HepG2 (cell line): ENCODE data around the gene TREH. TPM values are rescaled to one million over a fixed set of nuclear protein-coding genes. Genes with fewer than 3 reads are reported as not detected.

Experiments used
- ASH2L ChIP-seq: fragments of 300-600, 200-600 bp; sonication (generic); IDR thresholded peaks from 2 replicates; pipeline ENCODE4 v1.7.0; 2017; ENCODE audit warnings: low read depth, mild to moderate bottlenecking, moderate library complexity, mixed read lengths, low read length; ENCODE audit not compliant: insufficient read length
- ATAD3A ChIP-seq: sonication (generic); formaldehyde crosslinking; IDR thresholded peaks from 2 replicates; pipeline ENCODE4 v1.4.0; 2020; ENCODE audit warnings: missing genetic modification reagents
- ATF7 ChIP-seq, 2 experiments: fragments of 450-650 bp in 1 of 2; sonication (generic) in 1 of 2; formaldehyde crosslinking in 1 of 2; IDR thresholded peaks; 2 replicates each; pipeline versions ENCODE4 v1.4.0 to v1.6.1; 2016 to 2020; ENCODE audit warnings: antibody characterized with exemption in 1 of 2, mild to moderate bottlenecking in 1 of 2, missing genetic modification reagents in 1 of 2
- DMAP1 ChIP-seq: IDR thresholded peaks from 2 replicates; pipeline ENCODE4 v1.6.1; 2016
- GATA4 ChIP-seq: sonication (generic); IDR thresholded peaks from 2 replicates; pipeline ENCODE4 v1.6.1; 2016; ENCODE audit warnings: antibody characterized with exemption, low read depth, borderline replicate concordance
- JDP2 ChIP-seq: sonication (generic); formaldehyde crosslinking; IDR thresholded peaks from 2 replicates; pipeline ENCODE4 v1.8.1; 2022; ENCODE audit warnings: missing genetic modification reagents, borderline replicate concordance
- LBX2 ChIP-seq: sonication (generic); formaldehyde crosslinking; IDR thresholded peaks from 2 replicates; pipeline ENCODE4 v1.5.0; 2020; ENCODE audit warnings: missing genetic modification reagents, mild to moderate bottlenecking, borderline replicate concordance
- RFX5 ChIP-seq: IDR thresholded peaks from 2 replicates; pipeline ENCODE4 v1.6.1; 2011; ENCODE audit warnings: low read depth, low read length, improper control_type of control experiment
- TCF12 ChIP-seq, 2 experiments: fragments of 450-650 bp in 1 of 2; sonication (generic) in 1 of 2; formaldehyde crosslinking in 1 of 2; IDR thresholded peaks; 2 replicates each; pipeline versions ENCODE4 v1.6.1 to v1.8.0; 2017 to 2022; ENCODE audit warnings: antibody characterized with exemption in 1 of 2, mild to moderate bottlenecking in 1 of 2, missing genetic modification reagents in 1 of 2, moderate library complexity in 1 of 2
- TEAD3 ChIP-seq: optimal IDR thresholded peaks from 2 replicates; pipeline ENCODE3; 2016; ENCODE audit warnings: borderline replicate concordance
- YY1 ChIP-seq: IDR thresholded peaks from 2 replicates; pipeline ENCODE4 v1.6.1; 2011; ENCODE audit warnings: low read length, low read depth, moderate library complexity, mild to moderate bottlenecking; ENCODE audit not compliant: insufficient read depth, insufficient replicate concordance
- ZFY ChIP-seq: sonication (generic); formaldehyde crosslinking; IDR thresholded peaks from 2 replicates; pipeline ENCODE4 v1.4.0; 2020; ENCODE audit warnings: missing genetic modification reagents
- ZNF280D ChIP-seq: sonication (generic); formaldehyde crosslinking; IDR thresholded peaks from 2 replicates; pipeline ENCODE4 v1.5.1; 2020; ENCODE audit warnings: mild to moderate bottlenecking, missing genetic modification reagents
- ZNF333 ChIP-seq: sonication (generic); formaldehyde crosslinking; IDR thresholded peaks from 2 replicates; pipeline ENCODE4 v1.4.0; 2020; ENCODE audit warnings: mild to moderate bottlenecking, missing genetic modification reagents, borderline replicate concordance
- ZNF510 ChIP-seq: sonication (generic); formaldehyde crosslinking; IDR thresholded peaks from 2 replicates; pipeline ENCODE4 v1.4.0; 2020; ENCODE audit warnings: low read depth, mild to moderate bottlenecking, missing genetic modification reagents
- ZNF564 ChIP-seq: sonication (generic); formaldehyde crosslinking; IDR thresholded peaks from 2 replicates; pipeline ENCODE4 v1.8.1; 2023; ENCODE audit warnings: mild to moderate bottlenecking, missing genetic modification reagents
- ZNF589 ChIP-seq: sonication (generic); formaldehyde crosslinking; conservative IDR thresholded peaks from 2 replicates; pipeline ENCODE4 v1.8.0; 2022; ENCODE audit warnings: mild to moderate bottlenecking, moderate library complexity, missing genetic modification reagents
- ZNF747 ChIP-seq: sonication (generic); formaldehyde crosslinking; IDR thresholded peaks from 2 replicates; pipeline ENCODE4 v1.8.1; 2023; ENCODE audit warnings: missing genetic modification reagents, mild to moderate bottlenecking, borderline replicate concordance
- ZNF761 ChIP-seq: sonication (generic); formaldehyde crosslinking; conservative IDR thresholded peaks from 2 replicates; pipeline ENCODE4 v1.4.0; 2020; ENCODE audit warnings: mild to moderate bottlenecking, missing genetic modification reagents
- ZNF776 ChIP-seq: sonication (generic); formaldehyde crosslinking; IDR thresholded peaks from 2 replicates; pipeline ENCODE4 v1.4.0; 2020; ENCODE audit warnings: mild to moderate bottlenecking, missing genetic modification reagents
- ZNF816 ChIP-seq: sonication (generic); formaldehyde crosslinking; IDR thresholded peaks from 2 replicates; pipeline ENCODE4 v1.8.0; 2022; ENCODE audit warnings: missing genetic modification reagents, mild to moderate bottlenecking, borderline replicate concordance
- ZSCAN25 ChIP-seq: sonication (generic); formaldehyde crosslinking; IDR thresholded peaks from 2 replicates; pipeline ENCODE4 v1.8.0; 2022; ENCODE audit warnings: mild to moderate bottlenecking, missing genetic modification reagents
- ZSCAN30 ChIP-seq: sonication (generic); formaldehyde crosslinking; IDR thresholded peaks from 2 replicates; pipeline ENCODE4 v1.5.0; 2020; ENCODE audit warnings: mild to moderate bottlenecking, missing genetic modification reagents
- polyA plus RNA-seq, 8 experiments: library from polyadenylated mRNA; depleted of rRNA in 3 of 8; stranded (reverse) in 7 of 8; unstranded in 1 of 8; fragments of >200 nt; fragmentation: Illumina TruSeq in 4 of 8; extraction: Trizol in 4 of 8; gene quantifications; 2 replicates each; pipeline versions ENCODE4 v1.2.1 to v1.2.3, GENCODE V29; 2011 to 2016; ENCODE audit warnings: low read depth in 4 of 8, missing spikeins in 1 of 8, mixed read lengths in 1 of 8; ENCODE audit not compliant: insufficient read depth in 1 of 8
- total RNA-seq, 5 experiments: library from RNA; depleted of rRNA; stranded (reverse); fragments of >200 nt; fragmentation: Illumina TruSeq; extraction: Trizol; gene quantifications; 2 replicates each; pipeline ENCODE4 v1.2.3, GENCODE V29; 2016; ENCODE audit warnings: low read depth in 1 of 5

TREH gene
- total and polyA plus RNA-seq, 2 of the 13 experiments (the other 11 are each of a cell fraction or from before 2014, with no cell fraction given): 0.53 to 0.86 TPM

- TF ChIP-seq TCF12 (IDR thresholded peaks at IDR 0.05) (no peak), TCF12 (CRISPR knock-in tag; IDR thresholded peaks at IDR 0.05) (0 out of 2 replicates have a peak, but pooled peaks have one; percentile 20), YY1 (peak; percentile 54), JDP2 (no peak), ZNF564 (CRISPR knock-in tag) (no peak), ZFY (CRISPR knock-in tag) (peak; percentile 29), TEAD3 (CRISPR knock-in tag) (no peak), ASH2L (peak; percentile 30), ATAD3A (CRISPR knock-in tag) (no peak), GATA4 (no peak), ZSCAN30 (CRISPR knock-in tag) (no peak), ZNF776 (CRISPR knock-in tag) (no peak; the same call in 1 of the 2 replicates), ZNF333 (CRISPR knock-in tag) (no peak), ZNF589 (no peak), LBX2 (no peak), DMAP1 (CRISPR knock-in tag) (peak; percentile 13; the same call in 1 of the 2 replicates), ZNF816 (no peak), ZSCAN25 (CRISPR knock-in tag) (no peak), RFX5 (no peak), ZNF761 (CRISPR knock-in tag) (no peak), ATF7 (IDR thresholded peaks at IDR 0.05) (no peak), ATF7 (CRISPR knock-in tag; IDR thresholded peaks at IDR 0.05) (no peak), ZNF510 (CRISPR knock-in tag) (no peak), ZNF747 (CRISPR knock-in tag) (peak; percentile 52; the same call in 1 of the 2 replicates), ZNF280D (CRISPR knock-in tag) (peak; percentile 63; the same call in 1 of the 2 replicates)
Measured at GRCh38 chr11:118621071-118621783, 58.2 kb downstream of the TREH start (continued).
